Spleen (tissue), 11 donors: ENCODE measurements around the gene PLEKHF1. TPM values are rescaled to one million over a fixed set of nuclear protein-coding genes. Genes with fewer than 3 reads are reported as not detected.

Source experiments
- DNase-seq: peaks from one replicate; pipeline ENCODE4 v3.0.0-alpha.2; 2020
- H3K27ac ChIP-seq, 8 donors: fragments of 200-600 bp; sonication (generic) in 7 of 8; 1 replicate in 4 of 8; 2 replicates in 4 of 8; pipeline versions ENCODE4 v1.5.0 to v1.8.0; 2016 to 2021; ENCODE audit warnings: inconsistent platforms in 4 of 8, mild to moderate bottlenecking in 4 of 8, moderate library complexity in 1 of 8
- H3K27me3 ChIP-seq, 7 donors: fragments of 200-600 bp; sonication (generic) in 6 of 7; replicated peaks in 1 of 7; 1 replicate in 4 of 7; 2 replicates in 3 of 7; pipeline versions ENCODE4 v1.5.0 to v1.8.0; 2016 to 2021; ENCODE audit warnings: inconsistent platforms in 3 of 7, mild to moderate bottlenecking in 1 of 7
- H3K36me3 ChIP-seq, 6 donors: fragments of 200-600 bp; sonication (generic) in 5 of 6; 1 replicate in 4 of 6; 2 replicates in 2 of 6; pipeline versions ENCODE4 v1.5.0 to v1.8.0; 2016 to 2021; ENCODE audit warnings: inconsistent platforms in 2 of 6
- H3K4me1 ChIP-seq, 6 donors: fragments of 200-600 bp; sonication (generic) in 5 of 6; 1 replicate in 3 of 6; 2 replicates in 3 of 6; pipeline versions ENCODE4 v1.5.0 to v1.8.0; 2016 to 2021; ENCODE audit warnings: inconsistent platforms in 3 of 6
- H3K4me3 ChIP-seq, 8 donors: fragments of 200-600 bp; sonication (generic) in 7 of 8; 1 replicate in 4 of 8; 2 replicates in 4 of 8; pipeline versions ENCODE4 v1.5.0 to v1.8.0; 2016 to 2021; ENCODE audit warnings: inconsistent platforms in 4 of 8, mild to moderate bottlenecking in 4 of 8, moderate library complexity in 2 of 8
- H3K9me3 ChIP-seq, 8 donors: fragments of 200-600 bp; sonication (generic) in 7 of 8; 1 replicate in 4 of 8; 2 replicates in 4 of 8; pipeline versions ENCODE4 v1.5.0 to v1.8.0; 2016 to 2021; ENCODE audit warnings: inconsistent platforms in 4 of 8
- POLR2A ChIP-seq, 3 donors: fragments of 450-650 bp; IDR thresholded peaks; one replicate each; pipeline ENCODE4 v1.5.1; 2017; ENCODE audit warnings: antibody characterized with exemption in 3 of 3, mild to moderate bottlenecking in 1 of 3
- POLR2AphosphoS5 ChIP-seq, 3 donors: sonication (generic); formaldehyde crosslinking; IDR thresholded peaks; one replicate each; pipeline ENCODE4 v1.5.1; 2017; ENCODE audit warnings: antibody characterized with exemption in 3 of 3
- WGBS, 5 donors: extraction: QIAGEN DNeasy Blood & Tissue Kit in 3 of 5; methylation state at CpG; one replicate each; pipeline versions ENCODE4 v1.1.5 to v1.1.7; 2013 to 2018; 5-methylcytosine and 5-hydroxymethylcytosine counted together
- intact Hi-C: fragments of 100-400 bp; cut with DNase I; formaldehyde crosslinking; loops from one replicate; pipeline ENCODE4 v1.15.0; 2023; ENCODE audit warnings: low total_unique reads
- polyA plus RNA-seq, 3 donors: library from polyadenylated mRNA; stranded (reverse); fragments of 200-250 nt; gene quantifications; one replicate each; pipeline ENCODE4 v1.2.1, GENCODE V29; 2013
- total RNA-seq, 7 donors: library from RNA; depleted of rRNA in 3 of 7; stranded (reverse); fragments of >200 nt in 3 of 7; fragmentation: NEBNext Ultra II Directional in 4 of 7; extraction: Animal tissue kit (Norgen Biotek cat#: 25700) in 4 of 7; gene quantifications; one replicate each; pipeline versions ENCODE4 v1.1.0 to v1.2.1, GENCODE V29; 2016 to 2021
- TF ChIP-seq, protein P1 (sequence below), 11 experiments: fragments of 200-600 bp in 7 of 11; fragments of 450-650 bp in 4 of 11; sonication (generic) in 4 of 11; IDR thresholded peaks in 8 of 11; conservative IDR thresholded peaks in 3 of 11; 1 replicate in 7 of 11; 2 replicates in 4 of 11; pipeline versions ENCODE4 v1.4.0 to v1.8.0; 2016 to 2021; ENCODE audit warnings: antibody characterized with exemption in 11 of 11, inconsistent platforms in 4 of 11, mild to moderate bottlenecking in 1 of 11
- donor health status: healthy with polysubstance abuse.
- donor health status: DM: no; HTN: no; CAD: no; lungs with moderate emphysema.
- donor health status: DM: no; HTN: no; CAD: no.
- donor health status: Bipolar disorder and iron deficiency.
- donor health status: healthy.
- donor health status: DM: no; HTN: no; CAD: no.
- donor health status: DM: yes; HTN: yes; CAD: no.

PLEKHF1 gene
- total and polyA plus RNA-seq, 10 donors, result 9.7 to 28.0 (median 18.2) TPM

DNA sequence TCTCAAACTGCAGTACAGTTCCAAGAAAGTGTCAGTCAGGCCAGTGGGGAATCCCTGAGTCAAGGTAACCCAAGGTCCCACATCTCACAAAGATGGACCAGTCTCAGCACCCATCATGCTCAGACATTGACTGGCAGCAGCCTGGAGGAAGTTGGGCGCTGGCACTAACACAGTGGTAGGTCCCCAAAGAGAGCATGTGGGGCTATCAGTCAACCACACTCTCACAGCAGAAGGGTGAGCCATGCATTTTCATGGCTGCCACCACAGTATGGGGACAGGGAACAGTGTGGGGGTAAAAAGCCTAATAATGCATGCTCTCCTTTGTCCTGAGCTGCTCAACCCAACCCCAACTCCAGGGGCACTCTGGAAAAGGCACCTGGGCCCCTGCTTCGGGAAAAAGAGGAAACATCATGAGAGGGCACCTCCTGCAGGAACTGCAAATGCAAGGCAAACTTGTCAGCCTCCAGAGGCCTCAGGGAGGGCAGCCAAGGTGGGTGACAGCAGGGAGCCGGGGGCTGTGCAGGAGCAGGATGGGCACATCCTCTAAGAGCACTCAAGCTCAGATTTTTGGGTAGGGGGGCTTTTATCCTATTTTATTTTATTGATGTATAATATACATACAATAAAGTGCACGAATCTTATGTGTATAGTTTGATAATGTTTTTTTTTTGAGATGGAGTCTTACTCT lies 9.5 kb upstream of the PLEKHF1 start:
- H3K4me1 ChIP-seq, result no peaks in the 10 kb centered on the region
- intact Hi-C loops, result no loop called here
- H3K27me3 ChIP-seq, result no peaks in the 10 kb centered on the region
- WGBS, 5 donors, result 40 to 63% (median 56%) methylated on average over 4 of the region's 4 CpGs
- no peak overlapping the region for H3K4me3 ChIP-seq
- H3K9me3 ChIP-seq, result peaks cover 0 to 7% (median 0%) of the 10 kb centered on the region in 8 donors
- TF ChIP-seq, protein P1, sequence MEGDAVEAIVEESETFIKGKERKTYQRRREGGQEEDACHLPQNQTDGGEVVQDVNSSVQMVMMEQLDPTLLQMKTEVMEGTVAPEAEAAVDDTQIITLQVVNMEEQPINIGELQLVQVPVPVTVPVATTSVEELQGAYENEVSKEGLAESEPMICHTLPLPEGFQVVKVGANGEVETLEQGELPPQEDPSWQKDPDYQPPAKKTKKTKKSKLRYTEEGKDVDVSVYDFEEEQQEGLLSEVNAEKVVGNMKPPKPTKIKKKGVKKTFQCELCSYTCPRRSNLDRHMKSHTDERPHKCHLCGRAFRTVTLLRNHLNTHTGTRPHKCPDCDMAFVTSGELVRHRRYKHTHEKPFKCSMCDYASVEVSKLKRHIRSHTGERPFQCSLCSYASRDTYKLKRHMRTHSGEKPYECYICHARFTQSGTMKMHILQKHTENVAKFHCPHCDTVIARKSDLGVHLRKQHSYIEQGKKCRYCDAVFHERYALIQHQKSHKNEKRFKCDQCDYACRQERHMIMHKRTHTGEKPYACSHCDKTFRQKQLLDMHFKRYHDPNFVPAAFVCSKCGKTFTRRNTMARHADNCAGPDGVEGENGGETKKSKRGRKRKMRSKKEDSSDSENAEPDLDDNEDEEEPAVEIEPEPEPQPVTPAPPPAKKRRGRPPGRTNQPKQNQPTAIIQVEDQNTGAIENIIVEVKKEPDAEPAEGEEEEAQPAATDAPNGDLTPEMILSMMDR (IDR thresholded peaks at IDR 0.05 in 8 of 11, conservative IDR thresholded peaks at IDR 0.05 in 3 of 11), result no peak
- no peak for TF ChIP-seq POLR2AphosphoS5 (IDR thresholded peaks at IDR 0.05)
- no peak for TF ChIP-seq POLR2A (IDR thresholded peaks at IDR 0.05)
- no peaks in the 10 kb centered on the region for H3K36me3 ChIP-seq
- no peak overlapping the region for H3K27ac ChIP-seq
- no peak for DNase-seq

DNA sequence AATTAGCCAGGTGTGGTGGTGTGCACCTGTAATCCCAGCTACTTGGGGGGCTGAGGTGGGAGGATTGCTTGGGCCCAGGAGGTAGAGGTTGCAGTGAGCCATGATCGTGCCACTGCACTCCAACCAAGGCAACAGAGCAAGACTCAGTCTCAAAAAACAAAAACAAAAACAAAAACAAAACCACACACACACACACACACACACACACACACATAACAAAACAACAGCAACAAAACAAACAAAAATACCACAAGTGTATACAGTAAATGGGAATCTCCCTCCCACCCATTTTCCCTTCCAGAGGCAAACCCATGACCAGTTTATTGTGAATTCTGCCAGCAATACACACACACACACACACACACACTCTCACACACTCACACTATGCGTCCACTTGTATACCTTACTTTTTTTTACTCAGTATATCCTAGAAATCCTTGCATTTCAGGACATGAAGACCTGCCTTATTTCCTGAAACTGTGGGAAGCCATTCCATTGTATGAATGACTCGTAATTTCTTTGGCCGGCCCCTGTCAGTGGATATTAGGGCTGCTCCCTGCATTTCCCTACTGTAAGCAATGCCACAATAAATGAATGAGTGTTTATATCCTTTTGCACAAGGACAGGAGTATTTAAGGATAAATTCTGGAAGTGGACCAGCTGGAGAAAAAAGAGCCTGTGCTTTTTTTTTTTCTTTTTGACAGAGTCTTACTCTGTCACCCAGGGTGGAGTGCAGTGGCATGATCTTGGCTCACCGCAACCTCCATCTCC lies 6.9 kb upstream of the PLEKHF1 start:
- peaks cover 0 to 7% (median 0%) of the 10 kb centered on the region in 8 donors for H3K9me3 ChIP-seq
- no peaks in the 10 kb centered on the region for H3K27me3 ChIP-seq
- TF ChIP-seq POLR2AphosphoS5 (IDR thresholded peaks at IDR 0.05) (no peak), POLR2A (IDR thresholded peaks at IDR 0.05) (no peak)
- TF ChIP-seq, protein P1 (IDR thresholded peaks at IDR 0.05 in 8 of 11, conservative IDR thresholded peaks at IDR 0.05 in 3 of 11), result no peak
- peaks cover 0 to 19% (median 12%) of the 10 kb centered on the region in 6 donors for H3K4me1 ChIP-seq
- no peak overlapping the region for H3K4me3 ChIP-seq
- no peak overlapping the region for H3K27ac ChIP-seq
- intact Hi-C loops, result no loop called here
- DNase-seq, result no peak
- WGBS, 5 donors, result 76 to 87% (median 81%) methylated on average over 5 of the region's 5 CpGs
- H3K36me3 ChIP-seq, result no peaks in the 10 kb centered on the region

DNA sequence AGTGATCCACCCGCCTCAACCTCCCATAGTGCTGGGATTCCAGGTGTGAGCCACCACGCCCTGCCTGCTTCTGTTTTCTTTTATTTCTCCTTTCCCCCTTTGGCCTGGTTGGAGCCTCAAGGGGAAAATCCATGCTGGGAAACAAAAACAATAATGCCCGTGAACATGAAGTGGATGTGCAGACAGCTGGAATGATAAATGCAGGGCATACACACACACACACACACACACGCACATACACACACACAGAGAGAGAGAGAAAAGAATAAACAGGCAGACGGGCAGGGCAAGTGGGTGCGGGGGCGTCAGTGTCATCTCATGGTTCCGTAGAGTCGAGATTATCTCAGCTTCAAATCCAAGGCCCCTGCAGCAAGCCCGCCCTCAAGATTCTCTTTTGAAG lies 4.4 kb upstream of the PLEKHF1 start:
- Histone ChIP-seq H3K27ac (no peak overlapping the region), H3K4me3 (no peak overlapping the region), H3K4me1 (peaks cover 5 to 38% (median 24%) of the 10 kb centered on the region in 6 donors), H3K27me3 (no peaks in the 10 kb centered on the region), H3K9me3 (no peaks in the 10 kb centered on the region), H3K36me3 (no peaks in the 10 kb centered on the region)
- peak; percentile 17 for DNase-seq
- 68 to 84% (median 76%) methylated on average over 10 of the region's 10 CpGs for WGBS, 5 donors
- TF ChIP-seq POLR2AphosphoS5 (IDR thresholded peaks at IDR 0.05) (no peak), POLR2A (IDR thresholded peaks at IDR 0.05) (no peak)
- TF ChIP-seq, protein P1 (IDR thresholded peaks at IDR 0.05 in 8 of 11, conservative IDR thresholded peaks at IDR 0.05 in 3 of 11), result no peak
- intact Hi-C loops, result loop anchor here (10.0 kb wide), 2 partner anchors 46 to 54 kb away; partner anchors contain the start of gene C19orf12

DNA sequence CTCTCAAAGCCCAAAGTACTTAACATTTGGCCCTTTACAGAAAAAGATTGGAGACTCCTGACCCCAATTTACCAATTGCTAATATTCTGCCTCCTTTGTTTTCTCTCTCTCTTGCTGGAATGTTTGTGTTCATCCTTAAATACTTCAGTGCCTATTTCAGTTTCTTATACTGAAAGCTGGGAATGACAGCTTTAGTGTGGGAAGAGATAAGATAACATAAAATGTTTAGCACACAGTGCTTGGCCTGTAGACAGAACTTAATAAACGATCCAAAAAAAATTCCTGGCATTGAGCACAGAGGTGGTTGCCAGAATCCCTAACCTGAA lies 3.0 kb upstream of the PLEKHF1 start:
- TF ChIP-seq POLR2A (IDR thresholded peaks at IDR 0.05), result no peak
- TF ChIP-seq, protein P1 (IDR thresholded peaks at IDR 0.05 in 8 of 11, conservative IDR thresholded peaks at IDR 0.05 in 3 of 11), result no peak
- no peak for TF ChIP-seq POLR2AphosphoS5 (IDR thresholded peaks at IDR 0.05)
- H3K27ac ChIP-seq, result peak overlapping the region in 5 of 8 donors; percentile 26 to 55 (median 33)
- 44 to 71% (median 61%) methylated on average over 1 of the region's 1 CpG for WGBS, 5 donors
- H3K4me3 ChIP-seq, result no peak overlapping the region
- H3K27me3 ChIP-seq, result no peaks in the 10 kb centered on the region
- no peak for DNase-seq
- peaks cover 13 to 52% (median 39%) of the 10 kb centered on the region in 6 donors for H3K4me1 ChIP-seq
- H3K36me3 ChIP-seq, result no peaks in the 10 kb centered on the region
- intact Hi-C loops, result loop anchor here (10.0 kb wide), 2 partner anchors 47 to 53 kb away; partner anchors contain the start of gene C19orf12
- H3K9me3 ChIP-seq, result no peaks in the 10 kb centered on the region
